HG03025 (cell line): Measurements from ENCODE around the gene C2orf72.

Source experiments
- ATAC-seq: cut with Tn5 transposase; IDR thresholded peaks from one replicate; pipeline ENCODE4 v1.9.1; 2021; ENCODE audit warnings: mild to moderate bottlenecking, moderate library complexity; ENCODE audit not compliant: unreplicated experiment, low FRiP score

The C2orf72 gene

GRCh38 chr2:231039821-231040364, 2.6 kb downstream of the C2orf72 start:
- no peak for ATAC-seq

GRCh38 chr2:231041061-231041689, 3.9 kb downstream of the C2orf72 start:
- no peak for ATAC-seq

DNA sequence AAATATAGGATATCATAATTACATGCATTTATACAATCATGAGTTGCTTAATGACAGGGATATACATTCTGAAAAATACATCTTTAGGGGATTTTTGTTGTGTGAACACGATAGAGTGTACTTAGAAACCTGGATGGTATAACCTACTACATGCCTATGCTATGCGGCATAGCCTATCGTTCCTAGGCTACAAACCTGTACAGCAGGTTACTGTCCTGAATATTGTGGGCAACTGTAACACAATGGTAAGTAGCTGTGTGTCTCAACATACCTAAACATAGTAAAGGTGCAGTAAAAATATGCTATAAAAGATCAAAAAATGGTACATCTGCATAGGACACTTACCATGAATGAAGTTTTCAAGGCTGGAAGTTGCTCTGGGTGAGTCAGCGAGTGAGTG, 6.5 kb downstream of the C2orf72 start:
- no peak for ATAC-seq

GRCh38 chr2:231046916-231047273, 9.6 kb downstream of the C2orf72 start:
- no peak for ATAC-seq

GRCh38 chr2:231047274-231047922, 10.1 kb downstream of the C2orf72 start:
- no peak for ATAC-seq

GRCh38 chr2:231047923-231048915, 10.9 kb downstream of the C2orf72 start:
- no peak for ATAC-seq

- ATAC-seq = no peak
Measured at GRCh38 chr2:231049286-231050017, 12.1 kb downstream of the C2orf72 start.

DNA sequence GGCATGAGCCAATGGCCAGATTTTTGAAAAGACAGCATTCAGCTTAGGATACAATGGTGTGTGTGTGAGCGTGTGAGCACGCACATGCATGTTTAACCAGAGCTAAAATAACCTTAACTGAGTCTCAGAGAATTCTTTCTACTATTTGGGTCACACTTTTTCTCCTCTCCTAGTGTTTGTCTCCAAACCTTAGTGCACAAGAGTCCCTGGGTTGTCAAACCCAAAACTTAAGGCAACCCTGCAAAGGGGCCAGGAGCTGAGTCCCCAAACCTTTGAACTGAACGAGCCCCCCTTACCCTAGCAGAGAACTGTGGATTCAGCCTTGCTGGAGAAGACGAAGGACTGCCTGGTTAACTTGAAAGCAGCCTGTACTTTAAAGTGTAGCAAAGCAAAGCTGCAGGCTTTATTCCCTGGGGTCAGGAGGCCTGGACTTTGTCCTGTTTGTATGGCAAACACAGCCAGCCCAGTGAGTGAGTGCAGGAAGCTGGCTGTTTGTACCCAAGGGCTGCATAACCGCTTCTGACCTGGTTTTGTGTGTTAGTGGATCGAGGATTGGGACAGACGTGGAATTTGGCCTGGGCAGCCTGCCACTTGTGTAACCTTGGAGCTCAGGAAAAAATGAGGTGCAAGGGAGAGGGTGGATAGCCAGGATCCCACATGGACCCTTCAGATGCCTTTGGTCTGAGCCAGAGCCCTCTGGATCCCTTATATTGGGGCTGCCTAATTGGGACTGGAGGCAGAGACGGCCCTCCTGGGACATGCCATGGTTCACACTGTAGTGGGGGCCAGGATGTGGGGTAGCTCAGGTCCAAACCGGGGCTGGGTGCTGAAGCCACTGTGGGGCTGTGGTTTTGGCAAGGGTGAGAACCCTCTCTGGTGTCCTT, 12.9 kb downstream of the C2orf72 start:
- no peak for ATAC-seq

DNA sequence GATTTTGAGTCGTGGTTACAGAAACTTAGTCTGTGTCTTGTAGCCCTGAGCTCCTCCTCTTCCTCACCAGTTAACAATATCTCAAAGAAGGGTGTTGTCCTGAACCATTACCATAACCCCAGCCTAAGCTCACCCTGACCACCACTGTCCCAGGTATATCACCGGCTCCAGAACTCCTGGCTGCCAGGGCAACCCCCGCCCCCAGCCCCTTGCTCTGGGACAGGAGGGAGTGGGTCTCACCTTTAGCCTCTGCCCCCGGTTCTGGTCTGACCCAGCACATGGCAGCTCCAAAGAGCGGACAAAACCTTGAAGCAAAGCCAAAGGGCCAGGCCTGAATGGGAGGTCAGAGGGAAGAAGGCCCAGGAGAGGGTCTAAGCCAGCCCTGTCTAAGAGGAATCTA, 13.8 kb downstream of the C2orf72 start:
- ATAC-seq = no peak

GRCh38 chr2:231052494-231053451, 15.4 kb downstream of the C2orf72 start:
- ATAC-seq = no peak

DNA sequence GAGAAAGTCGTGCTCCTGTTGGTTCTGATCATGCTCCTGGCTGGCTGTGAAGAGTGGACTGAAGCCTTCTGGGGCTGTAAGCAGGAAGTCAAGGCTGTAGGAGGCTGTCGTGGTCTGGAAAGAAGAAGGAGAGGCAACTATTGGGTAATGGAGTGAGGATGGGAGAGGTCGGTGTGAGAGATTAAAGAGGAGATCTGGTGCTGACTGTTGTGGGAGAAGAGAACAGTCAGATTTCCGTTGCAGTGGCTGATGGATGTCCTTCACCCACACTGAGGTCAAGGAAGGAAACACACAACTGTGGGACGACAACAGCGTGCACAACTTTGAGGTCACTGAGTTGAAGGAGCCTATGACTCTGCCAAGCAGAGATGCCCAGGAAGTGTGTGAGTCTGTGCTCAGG, 16.5 kb downstream of the C2orf72 start:
- no peak for ATAC-seq

DNA sequence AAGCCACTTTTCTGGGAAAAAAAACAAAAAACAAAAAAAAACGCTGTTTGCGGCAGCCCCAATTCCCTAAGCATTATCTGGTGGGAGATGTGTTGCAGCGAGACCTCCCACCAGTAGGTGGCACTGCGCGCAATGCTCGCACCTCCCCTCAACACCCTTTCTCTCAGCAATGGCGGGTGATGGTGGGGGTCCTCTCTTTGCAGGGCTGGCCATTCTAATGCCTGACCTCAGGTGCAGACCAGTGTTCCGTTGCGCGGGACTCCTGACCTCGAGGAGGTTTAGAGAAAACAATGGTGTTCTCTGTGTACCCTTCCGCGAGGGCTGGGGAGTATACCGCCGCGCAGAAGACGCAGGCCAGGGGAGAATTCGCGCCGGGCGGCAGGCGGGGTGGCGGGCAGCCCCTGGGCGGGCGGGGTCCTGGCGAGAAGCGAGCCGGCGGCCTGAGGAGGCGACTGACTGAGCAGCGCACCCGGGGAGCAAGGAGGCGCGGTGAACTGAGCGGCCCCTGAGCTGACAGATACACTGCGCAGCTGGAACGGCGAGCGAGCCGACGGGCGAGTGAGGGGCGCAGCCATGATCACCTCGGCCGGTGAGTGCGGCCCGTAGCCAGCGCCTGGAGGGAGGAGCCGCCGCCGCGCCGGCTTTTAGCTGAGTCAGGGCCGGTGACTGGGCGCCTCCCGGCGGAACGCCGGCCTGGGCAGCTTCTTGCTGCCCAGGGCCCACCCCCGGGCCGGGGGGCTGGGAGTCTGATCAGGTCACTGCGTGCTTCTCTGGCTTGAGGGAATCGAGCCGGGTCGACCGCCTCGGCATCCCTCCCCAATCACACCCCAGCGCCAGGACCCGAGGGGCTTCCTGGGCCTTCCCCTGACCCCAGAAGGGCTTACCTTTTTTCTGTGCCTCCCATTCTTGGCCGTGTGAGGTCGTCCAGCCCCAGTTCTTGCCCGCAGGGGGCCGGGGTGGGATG, 19.4 kb downstream of the C2orf72 start, which contains the start of gene PSMD1:
Gene PSMD1 (plus strand): TSS at position 415 of the 964 bp plus-strand sequence. CDS start 159 bp downstream, at position 574.
- ATAC-seq = peak; percentile 70

DNA sequence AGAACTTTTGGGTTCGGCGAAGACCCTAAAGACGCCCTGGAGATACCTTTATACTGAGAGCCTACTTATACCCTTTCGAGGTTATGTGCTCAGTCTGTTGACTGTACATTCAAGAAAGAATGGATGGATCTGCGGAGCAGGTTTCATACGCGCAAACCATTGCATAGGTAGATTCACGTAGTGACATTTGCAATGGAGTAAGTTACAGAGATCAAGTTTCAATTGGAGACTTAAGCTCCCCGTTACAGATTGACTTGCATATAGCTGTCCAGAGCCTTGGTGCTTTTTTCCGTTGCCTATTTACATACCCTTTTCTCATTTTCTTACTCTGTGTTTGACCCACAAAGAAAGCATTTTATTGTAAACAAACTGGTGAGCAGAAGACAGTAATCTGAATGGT, 20.3 kb downstream of the C2orf72 start:
- no peak for ATAC-seq

DNA sequence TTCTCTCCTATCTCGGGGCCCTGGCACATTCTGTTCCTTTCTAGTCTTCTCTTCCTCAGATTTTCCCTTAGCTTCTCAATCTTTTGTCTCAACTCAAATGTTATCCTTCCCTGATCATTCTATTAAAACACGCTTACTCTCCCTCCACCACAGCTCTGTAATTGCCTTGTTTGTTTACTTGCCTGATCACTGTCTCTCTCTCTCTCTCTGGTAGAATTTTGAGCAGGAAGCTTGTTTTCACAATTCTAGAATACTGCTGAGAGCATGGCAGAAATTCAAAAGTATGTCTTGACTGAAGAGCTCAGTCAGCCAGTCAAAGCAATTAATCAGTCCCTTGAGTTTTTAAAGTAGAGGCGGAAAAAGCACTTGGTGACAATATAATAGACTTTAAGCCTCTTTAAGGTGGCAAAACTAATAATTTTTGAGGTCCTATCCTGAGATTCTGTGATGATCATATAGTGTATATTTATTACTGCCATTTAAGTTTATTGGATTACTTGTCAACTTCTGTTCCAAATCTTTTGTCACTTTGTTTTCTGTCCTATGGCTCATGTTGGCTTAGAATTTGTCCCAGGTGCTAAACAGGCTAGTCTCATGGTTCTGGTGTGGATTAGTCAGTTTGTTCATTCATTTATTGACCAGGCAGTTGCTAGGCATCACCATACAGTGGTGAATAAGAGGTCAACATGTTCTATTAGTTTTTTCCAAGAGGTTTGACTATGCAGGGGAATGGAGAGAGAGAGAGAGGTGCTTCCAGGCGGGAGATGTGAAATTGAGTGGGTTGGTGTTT, 21.6 kb downstream of the C2orf72 start:
- no peak for ATAC-seq

DNA sequence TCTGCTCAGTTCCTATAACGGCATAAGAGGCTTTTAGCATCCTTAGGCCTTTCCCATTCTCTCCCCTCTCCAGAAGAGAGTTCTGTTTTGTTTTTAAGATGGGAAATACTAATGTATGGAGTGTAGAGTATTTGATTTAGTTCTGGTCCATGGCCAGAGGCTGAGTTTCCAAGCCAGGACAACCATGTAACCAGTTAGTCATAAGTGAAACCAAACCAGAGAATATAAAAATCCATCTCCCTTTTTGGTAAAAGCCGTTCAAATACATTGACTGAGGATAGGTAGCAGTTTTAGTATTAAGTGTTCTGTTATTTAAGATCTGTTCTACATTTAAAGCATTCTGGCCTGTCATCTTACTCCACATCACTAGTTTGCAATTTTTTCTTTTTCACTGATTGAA, 22.4 kb downstream of the C2orf72 start:
- ATAC-seq = no peak

- ATAC-seq = no peak
Measured at GRCh38 chr2:231062776-231063175, 25.5 kb downstream of the C2orf72 start.
